SU-DHL-6 (cell line): Measurements from ENCODE around the gene AKT3.

Experiments
- H2AFZ ChIP-seq: fragments of 200-600 bp; sonication (generic); 2 replicates; pipeline ENCODE4 v1.6.1; 2014; ENCODE audit warnings: low read depth, mild to moderate bottlenecking, moderate library complexity, mixed read lengths, antibody characterized with exemption, low read length; ENCODE audit not compliant: severe bottlenecking
- H3F3A ChIP-seq: fragments of 200-600 bp; shearing (Covaris generic); 2 replicates; pipeline ENCODE4 v1.6.0; 2016; ENCODE audit warnings: antibody characterized with exemption, mild to moderate bottlenecking; ENCODE audit not compliant: insufficient read depth
- H3K27ac ChIP-seq: fragments of 200-600 bp; sonication (generic); 2 replicates; pipeline ENCODE4 v1.5.1; 2016; ENCODE audit warnings: low read depth, mild to moderate bottlenecking, low read length, moderate library complexity, mixed read lengths
- H3K27me3 ChIP-seq: fragments of 200-600 bp; sonication (generic), shearing (Covaris generic); 2 replicates; pipeline ENCODE4 v1.6.0; 2014; ENCODE audit warnings: mild to moderate bottlenecking, low read length
- H3K36me3 ChIP-seq: fragments of 200-600 bp; sonication (generic); 2 replicates; pipeline ENCODE4 v1.6.1; 2014; ENCODE audit warnings: mild to moderate bottlenecking, low read length, mixed read lengths
- H3K4me2 ChIP-seq: fragments of 300-600, 200-600 bp; shearing (Covaris generic), sonication (generic); 2 replicates; pipeline ENCODE4 v1.6.0; 2014; ENCODE audit warnings: low read length, low read depth, mild to moderate bottlenecking; ENCODE audit not compliant: poor library complexity, severe bottlenecking
- H3K4me3 ChIP-seq: fragments of 200-600 bp; sonication (generic); 2 replicates; pipeline ENCODE4 v1.5.1; 2014; ENCODE audit warnings: antibody characterized with exemption, low read length, mild to moderate bottlenecking, mixed read lengths; ENCODE audit not compliant: insufficient read depth, poor library complexity, severe bottlenecking
- H3K79me2 ChIP-seq: fragments of 200-600 bp; sonication (generic); 2 replicates; pipeline ENCODE4 v1.6.1; 2014; ENCODE audit warnings: mild to moderate bottlenecking, low read length, moderate library complexity; ENCODE audit not compliant: insufficient read depth
- H3K9ac ChIP-seq: fragments of 200-600 bp; sonication (generic); 2 replicates; pipeline ENCODE4 v1.7.0; 2014; ENCODE audit warnings: mild to moderate bottlenecking, low read length
- H3K9me2 ChIP-seq: fragments of 200-600 bp; sonication (generic); replicated peaks from 2 replicates; pipeline ENCODE4 v1.6.1; 2014; ENCODE audit warnings: low read length; ENCODE audit not compliant: insufficient read depth
- H3K9me3 ChIP-seq: fragments of 200-600 bp; sonication (generic); 2 replicates; pipeline ENCODE4 v1.6.1; 2014; ENCODE audit warnings: low read length, mixed read lengths; ENCODE audit not compliant: insufficient read depth
- H4K20me1 ChIP-seq: fragments of 200-600 bp; sonication (generic); 2 replicates; pipeline ENCODE4 v1.6.1; 2014; ENCODE audit warnings: low read depth, mild to moderate bottlenecking, antibody characterized with exemption, low read length, moderate library complexity, mixed read lengths
- CTCF ChIP-seq: fragments of 200-600 bp; sonication (generic); IDR thresholded peaks from one replicate; pipeline ENCODE4 v1.5.1; 2017; ENCODE audit warnings: antibody characterized with exemption, mild to moderate bottlenecking, low read length, moderate library complexity; ENCODE audit not compliant: insufficient read depth, poor library complexity, severe bottlenecking
- EZH2phosphoT487 ChIP-seq: fragments of 200-600 bp; sonication (generic), shearing (Covaris generic); conservative IDR thresholded peaks from 2 replicates; pipeline ENCODE4 v1.6.1; 2018; ENCODE audit warnings: mild to moderate bottlenecking, antibody characterized with exemption, low read length, moderate library complexity, mixed read lengths

The AKT3 gene

GRCh38 chr1:243575070-243575469 is 275.0 kb downstream of the AKT3 start:
- no peak overlapping the region for H2AFZ ChIP-seq
- TF ChIP-seq CTCF (no peak), EZH2phosphoT487 (no peak)

GRCh38 chr1:243572940-243573339 is 277.1 kb downstream of the AKT3 start:
- Histone ChIP-seq H3K36me3 (no peaks in the 10 kb centered on the region), H2AFZ (no peak overlapping the region), H4K20me1 (no peaks in the 10 kb centered on the region), H3K79me2 (no peaks in the 10 kb centered on the region), H3K27me3 (no peaks in the 10 kb centered on the region), H3K27ac (no peak overlapping the region), H3K4me3 (no peak overlapping the region), H3F3A (no peaks in the 10 kb centered on the region), H3K9ac (no peak overlapping the region), H3K4me2 (no peak overlapping the region), H3K9me3 (no peaks in the 10 kb centered on the region), H3K9me2 (no peaks in the 10 kb centered on the region)
- no peak for TF ChIP-seq CTCF
- TF ChIP-seq EZH2phosphoT487: no peak

More at GRCh38 chr1:243575070-243575469, 275.0 kb downstream of the AKT3 start:
- H3K27ac ChIP-seq: no peak overlapping the region
- H3K9ac ChIP-seq: no peak overlapping the region
- H3K79me2 ChIP-seq: no peaks in the 10 kb centered on the region
- no peaks in the 10 kb centered on the region for H3K27me3 ChIP-seq
- no peak overlapping the region for H3K4me3 ChIP-seq
- no peaks in the 10 kb centered on the region for H3K36me3 ChIP-seq
- no peaks in the 10 kb centered on the region for H4K20me1 ChIP-seq
- H3K9me2 ChIP-seq: no peaks in the 10 kb centered on the region
- no peaks in the 10 kb centered on the region for H3F3A ChIP-seq
- H3K9me3 ChIP-seq: no peaks in the 10 kb centered on the region
- H3K4me2 ChIP-seq: no peak overlapping the region

GRCh38 chr1:243568793-243569192 is 281.2 kb downstream of the AKT3 start:
- Histone ChIP-seq H3K4me2 (no peak overlapping the region), H3K27ac (no peak overlapping the region), H3F3A (no peaks in the 10 kb centered on the region), H3K4me3 (no peak overlapping the region), H3K9me2 (no peaks in the 10 kb centered on the region), H2AFZ (no peak overlapping the region), H3K36me3 (no peaks in the 10 kb centered on the region), H3K9me3 (no peaks in the 10 kb centered on the region), H3K27me3 (no peaks in the 10 kb centered on the region), H4K20me1 (no peaks in the 10 kb centered on the region), H3K9ac (no peak overlapping the region), H3K79me2 (no peaks in the 10 kb centered on the region)
- TF ChIP-seq EZH2phosphoT487 (no peak), CTCF (no peak)
